ENCODE data around the gene GPR183.

Gene GPR183, protein sequence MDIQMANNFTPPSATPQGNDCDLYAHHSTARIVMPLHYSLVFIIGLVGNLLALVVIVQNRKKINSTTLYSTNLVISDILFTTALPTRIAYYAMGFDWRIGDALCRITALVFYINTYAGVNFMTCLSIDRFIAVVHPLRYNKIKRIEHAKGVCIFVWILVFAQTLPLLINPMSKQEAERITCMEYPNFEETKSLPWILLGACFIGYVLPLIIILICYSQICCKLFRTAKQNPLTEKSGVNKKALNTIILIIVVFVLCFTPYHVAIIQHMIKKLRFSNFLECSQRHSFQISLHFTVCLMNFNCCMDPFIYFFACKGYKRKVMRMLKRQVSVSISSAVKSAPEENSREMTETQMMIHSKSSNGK

DNA sequence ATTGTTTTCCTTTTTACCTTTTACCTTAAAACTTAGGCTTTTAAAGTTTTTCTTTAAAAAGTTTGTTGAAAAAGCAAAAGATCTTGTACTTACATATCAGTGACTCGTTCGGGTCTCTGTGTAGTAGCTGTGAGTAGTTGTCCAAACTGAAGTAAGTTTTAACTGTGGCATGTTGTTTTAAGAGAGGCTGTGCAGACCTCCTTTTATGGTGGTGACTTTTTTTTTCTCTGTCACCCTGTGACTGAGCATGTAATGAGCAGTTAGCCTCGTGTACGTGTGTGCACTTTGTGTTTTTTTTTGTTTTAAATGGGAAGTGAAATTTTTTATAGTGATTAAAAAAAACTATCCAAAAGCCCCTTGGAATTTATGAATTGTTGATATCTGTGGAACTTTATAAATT, at the start of gene GPR183:
GPR183 (minus strand) TSS at position 153 of the 400 bp plus-strand sequence. CDS start 11,254 bp downstream, outside the sequence.
- no peak for DNase-seq (ENCODE audit: low read depth in 2 of 2)

DNA sequence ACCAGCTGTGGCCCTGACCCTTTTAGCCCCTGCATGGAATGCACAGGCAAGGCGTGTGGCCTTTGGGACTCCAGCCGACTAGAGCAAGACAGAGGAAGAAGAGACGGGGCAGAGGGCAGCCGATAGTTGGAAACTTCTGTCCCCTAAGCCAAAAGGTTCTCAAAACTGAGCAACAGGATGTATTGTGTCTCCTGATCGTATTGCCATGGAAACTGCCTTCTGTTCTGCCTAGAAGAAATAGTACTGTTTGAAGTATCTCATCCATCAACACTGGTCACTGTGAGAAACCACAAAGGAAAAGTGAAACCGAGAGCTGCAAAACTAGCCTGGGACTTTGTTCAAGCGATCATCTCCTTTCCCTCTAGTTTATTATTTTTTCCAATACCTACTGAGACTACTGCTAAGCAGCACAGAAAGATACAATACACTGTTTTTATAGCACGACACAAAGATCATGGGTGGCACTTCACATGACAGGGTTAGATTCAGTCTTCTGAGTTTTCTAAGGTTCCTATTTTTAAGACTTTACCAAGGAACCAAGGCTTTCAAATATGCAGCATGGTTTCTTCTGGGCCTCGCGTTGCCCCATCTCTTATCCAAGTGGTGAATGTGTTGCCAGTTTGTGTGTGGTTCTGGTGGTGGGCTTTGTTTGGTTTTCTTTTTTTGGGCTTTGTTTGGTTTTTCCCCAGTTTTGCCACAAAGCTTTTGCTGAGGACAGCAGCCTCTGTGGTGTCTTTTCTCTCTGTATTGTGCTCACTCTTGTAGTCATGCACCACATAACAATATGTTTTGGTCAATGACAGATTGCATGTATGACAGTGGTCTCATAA, 49.3 kb upstream of the GPR183 start:
- no peak for DNase-seq (ENCODE audit: low read depth in 2 of 2)

DNA sequence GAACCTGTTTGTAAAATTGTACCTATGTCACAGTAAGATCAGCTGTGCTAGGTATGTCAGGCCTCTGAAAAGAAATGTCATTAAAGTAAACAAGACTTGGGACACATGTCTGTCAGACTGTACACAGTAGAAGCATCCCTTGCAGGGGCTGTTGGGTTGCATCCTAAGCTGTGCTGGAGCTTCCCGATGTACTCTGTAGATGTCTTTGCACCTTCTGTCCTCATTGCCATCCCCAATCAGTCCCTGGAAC, 48.7 kb upstream of the GPR183 start:
- no peak for DNase-seq (ENCODE audit: low read depth in 2 of 2)

DNA sequence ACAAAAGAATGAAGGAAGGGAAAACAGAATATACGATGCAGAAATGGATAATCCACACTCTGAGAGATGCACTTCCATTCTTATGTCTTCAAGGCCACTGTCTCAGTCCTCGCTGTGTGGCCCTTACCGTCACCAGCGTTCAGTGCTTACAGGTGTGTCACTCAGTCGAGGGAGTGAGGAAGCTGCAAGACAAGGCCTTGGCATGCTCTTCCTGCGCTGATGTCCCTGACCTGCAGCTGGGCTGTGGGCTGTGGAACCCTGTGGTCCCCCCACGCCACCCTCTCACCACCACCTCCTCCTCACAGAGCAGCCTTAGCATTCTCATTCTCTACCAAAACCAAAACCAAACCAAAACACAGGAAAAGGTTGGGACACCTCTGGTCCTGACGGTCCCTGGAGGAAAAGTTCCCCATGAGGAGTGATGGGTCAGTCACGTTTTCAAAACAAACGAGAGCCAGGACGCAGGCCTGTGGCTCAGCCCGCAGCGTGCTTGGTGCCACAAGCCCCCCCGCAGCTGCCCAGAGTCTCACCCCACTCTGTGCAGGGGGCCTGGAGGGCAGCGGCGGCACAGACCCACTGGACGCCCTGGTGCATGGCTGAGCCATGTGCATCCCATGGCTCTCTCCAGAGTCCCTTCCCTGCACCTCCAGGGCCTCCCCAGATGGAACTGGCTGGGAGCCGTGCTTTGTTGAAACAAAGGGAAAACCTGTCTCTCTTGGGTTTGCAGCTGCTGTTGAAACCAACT, 48.2 kb upstream of the GPR183 start:
- no peak for DNase-seq (ENCODE audit: low read depth in 2 of 2)

DNA sequence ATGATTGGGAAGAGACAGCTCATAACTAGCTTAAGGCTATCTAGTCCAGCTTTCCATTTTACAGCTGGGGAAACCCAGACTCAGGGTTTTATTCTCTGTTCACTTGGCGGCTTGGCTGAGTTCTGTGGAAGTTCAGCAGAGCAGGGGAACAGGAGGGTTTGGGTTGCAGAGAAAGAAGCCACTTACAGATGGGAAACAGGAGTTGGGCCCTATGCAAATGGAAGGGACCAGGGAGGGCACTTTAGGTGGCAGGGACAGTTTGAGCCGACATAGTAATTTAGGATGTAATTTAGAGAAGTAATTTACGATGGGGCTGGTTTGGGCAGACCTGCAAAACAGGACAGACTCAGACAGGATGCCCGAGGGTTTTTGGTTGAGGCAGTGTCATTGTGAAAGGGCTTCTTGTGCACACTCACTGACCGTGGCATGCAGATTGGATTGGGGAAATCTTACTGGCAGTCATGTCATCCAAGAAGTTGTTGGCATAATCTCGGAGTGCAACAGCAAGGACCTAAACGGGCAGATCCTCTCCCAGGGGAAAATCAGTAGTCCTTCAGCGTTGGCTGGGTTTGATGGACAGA, 47.3 kb upstream of the GPR183 start:
- no peak for DNase-seq (ENCODE audit: low read depth in 2 of 2)

DNA sequence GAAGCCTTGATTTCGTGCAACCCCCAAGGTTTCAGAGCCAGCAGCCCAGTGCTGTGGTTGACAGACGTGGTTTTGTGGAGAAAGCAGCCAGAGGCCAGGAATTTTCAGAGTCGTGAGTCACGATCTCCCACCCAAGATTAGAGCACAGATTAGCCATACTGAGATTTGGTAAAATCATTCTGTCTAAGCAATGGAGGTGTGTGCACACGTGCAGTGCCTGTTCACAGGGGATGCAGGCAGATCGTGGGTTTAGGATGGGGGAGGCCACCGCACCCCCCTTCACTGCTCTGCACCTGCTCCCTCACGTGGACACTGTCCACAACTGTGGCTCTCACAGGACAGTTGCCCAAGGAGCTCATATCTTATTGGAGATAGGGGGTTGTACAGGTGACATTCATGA, 46.6 kb upstream of the GPR183 start:
- DNase-seq (ENCODE audit: low read depth in 2 of 2): no peak

DNA sequence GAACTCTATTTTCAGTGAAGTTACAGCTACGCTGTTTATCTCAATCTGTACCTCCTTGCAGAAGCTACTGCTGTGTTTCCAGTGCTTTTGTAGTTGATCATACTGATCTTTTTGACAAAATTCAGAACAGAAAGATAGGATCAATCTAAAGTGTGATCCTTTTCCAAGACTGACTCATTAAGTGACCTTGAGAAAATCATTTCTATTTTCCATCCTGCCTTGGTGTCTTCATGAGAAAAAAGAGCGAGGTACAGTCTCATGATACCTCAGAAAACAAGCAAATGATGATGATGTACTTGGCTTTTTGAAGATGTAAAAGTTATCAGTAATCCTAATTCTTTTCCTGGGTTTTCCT, 46.0 kb upstream of the GPR183 start:
- DNase-seq (ENCODE audit: low read depth in 2 of 2): no peak

DNA sequence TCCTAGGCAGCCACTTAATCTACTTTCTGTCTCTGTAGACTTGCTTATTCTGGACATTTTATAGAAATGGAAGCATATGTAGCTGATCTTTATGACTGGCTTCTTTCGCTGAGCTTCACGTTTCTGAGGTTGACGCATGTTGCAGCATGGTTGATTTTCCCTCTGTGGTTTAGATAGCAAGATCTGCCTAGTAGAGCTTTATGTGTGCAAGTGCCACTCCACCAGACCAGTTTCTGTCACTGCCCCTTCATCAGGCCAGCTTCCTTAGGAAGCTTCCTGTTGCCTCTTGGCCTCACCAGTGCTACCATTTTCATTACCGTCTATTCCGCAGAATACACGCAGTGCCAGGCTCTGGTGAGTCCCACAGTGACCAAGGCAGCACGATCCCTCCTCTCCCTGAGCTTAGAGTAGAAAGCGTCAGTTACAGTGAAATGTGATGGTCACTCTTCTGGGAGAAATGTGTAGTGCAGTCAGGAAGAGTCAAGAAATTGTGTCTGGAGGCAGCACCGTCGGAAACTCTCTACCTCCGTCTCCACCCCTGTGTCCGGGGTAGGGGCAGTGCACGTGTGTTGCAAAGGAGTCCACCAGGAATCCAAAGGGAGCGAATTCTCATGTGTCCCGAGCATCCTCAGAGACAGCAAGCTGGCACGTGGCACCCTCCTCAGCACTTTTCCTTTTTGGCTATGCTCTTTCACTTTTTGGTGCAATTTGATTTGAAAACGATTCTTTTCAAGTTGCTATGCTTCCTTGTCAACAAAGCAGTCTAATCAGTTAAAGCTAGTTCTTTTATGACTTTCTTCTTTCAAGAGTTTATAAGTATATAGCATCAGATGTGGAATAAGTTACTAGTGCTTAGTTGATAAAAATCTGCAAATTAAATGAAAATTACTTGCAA, 45.4 kb upstream of the GPR183 start:
- DNase-seq (ENCODE audit: low read depth in 2 of 2): no peak

DNA sequence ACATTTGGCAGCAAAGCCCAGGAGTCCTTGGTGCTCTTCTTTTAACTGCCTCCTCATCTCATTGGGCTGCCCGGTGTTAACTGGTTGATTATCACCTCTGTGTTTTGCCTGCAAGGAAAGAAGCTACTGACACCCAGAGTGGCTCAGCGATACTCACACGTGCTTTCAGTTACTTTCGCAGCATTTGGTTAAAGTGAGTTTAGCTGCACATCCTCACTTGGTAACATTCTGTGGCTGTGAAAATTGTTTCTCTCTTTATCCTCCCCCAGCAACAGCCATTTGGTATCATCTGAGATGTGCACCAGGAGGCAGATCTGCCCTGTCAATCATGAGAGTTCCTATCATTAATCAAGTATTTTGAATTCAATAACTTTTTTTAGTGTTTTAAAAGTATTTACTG, 44.6 kb upstream of the GPR183 start:
- DNase-seq (ENCODE audit: low read depth in 2 of 2): no peak

DNA sequence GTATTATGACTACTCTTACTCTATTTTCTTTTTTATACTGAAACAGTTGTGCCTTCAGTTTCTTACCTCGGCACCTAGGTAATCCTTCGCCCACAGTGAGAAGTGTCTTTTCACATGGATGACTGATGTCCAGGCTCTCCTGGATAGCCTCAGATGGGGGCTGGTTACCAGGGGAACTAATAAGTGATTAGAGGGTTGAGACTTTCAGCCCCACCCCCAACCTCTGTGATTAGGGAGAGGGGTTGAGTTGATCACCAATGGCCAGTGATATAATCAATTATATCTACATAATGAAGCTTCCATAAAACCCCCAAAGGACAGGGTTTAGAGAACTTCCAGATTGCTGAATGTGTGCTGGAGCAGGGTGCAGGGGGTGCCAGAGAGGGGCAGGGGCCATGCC, 43.0 kb upstream of the GPR183 start:
- DNase-seq (ENCODE audit: low read depth in 2 of 2): no peak

DNA sequence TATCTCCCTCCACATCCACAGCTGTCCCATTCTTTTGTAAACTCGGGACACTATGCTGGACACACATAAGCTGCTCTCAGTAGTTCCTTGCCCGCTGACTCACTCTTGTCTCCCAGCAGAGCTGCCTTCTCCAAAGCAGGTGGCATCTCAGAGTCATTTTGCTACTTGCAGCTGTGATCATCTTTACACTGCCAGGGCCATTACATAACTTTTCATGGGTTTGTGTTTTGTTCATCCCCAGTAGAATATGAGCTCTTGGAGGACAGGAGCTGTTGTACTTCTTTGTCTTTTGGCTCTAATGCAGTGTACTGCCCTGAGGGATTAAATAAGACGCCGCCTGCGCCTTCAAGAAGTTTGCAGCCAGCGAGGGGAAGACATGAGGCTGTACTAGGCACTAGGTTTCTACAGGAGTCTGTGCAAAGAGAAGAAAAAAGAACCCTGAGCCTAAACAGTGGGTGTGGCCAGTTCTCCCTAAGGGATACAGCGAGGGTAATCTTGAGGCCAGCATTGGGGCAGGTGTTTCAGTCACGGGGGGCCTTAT, 40.8 kb upstream of the GPR183 start:
- DNase-seq (ENCODE audit: low read depth in 2 of 2): no peak

DNA sequence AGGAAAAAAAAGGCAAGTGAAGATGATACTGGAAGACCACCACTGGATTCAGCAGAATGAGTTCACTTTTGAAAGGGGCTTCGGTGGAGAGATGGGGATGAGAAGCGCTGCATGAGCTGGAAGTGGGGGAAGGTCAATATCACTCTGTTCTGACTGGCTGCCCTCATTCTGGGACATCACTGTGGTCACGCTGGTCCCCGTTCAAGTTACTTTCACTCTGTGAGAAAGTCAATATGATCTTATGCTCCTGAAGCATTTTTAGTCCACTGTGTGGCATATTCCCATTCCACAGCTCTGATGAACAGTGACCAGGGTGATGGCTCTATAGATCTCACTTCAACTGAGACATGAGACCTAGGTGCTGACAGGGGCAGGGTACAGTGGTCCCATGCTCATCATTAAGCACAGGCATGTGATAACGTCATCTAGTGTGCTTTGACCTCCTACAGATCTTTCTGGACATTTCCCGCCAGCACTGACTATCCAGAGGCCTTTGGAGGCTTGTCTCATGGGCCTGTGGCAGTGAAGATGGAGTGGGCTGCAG, 40.2 kb upstream of the GPR183 start:
- no peak for DNase-seq (ENCODE audit: low read depth in 2 of 2)

DNA sequence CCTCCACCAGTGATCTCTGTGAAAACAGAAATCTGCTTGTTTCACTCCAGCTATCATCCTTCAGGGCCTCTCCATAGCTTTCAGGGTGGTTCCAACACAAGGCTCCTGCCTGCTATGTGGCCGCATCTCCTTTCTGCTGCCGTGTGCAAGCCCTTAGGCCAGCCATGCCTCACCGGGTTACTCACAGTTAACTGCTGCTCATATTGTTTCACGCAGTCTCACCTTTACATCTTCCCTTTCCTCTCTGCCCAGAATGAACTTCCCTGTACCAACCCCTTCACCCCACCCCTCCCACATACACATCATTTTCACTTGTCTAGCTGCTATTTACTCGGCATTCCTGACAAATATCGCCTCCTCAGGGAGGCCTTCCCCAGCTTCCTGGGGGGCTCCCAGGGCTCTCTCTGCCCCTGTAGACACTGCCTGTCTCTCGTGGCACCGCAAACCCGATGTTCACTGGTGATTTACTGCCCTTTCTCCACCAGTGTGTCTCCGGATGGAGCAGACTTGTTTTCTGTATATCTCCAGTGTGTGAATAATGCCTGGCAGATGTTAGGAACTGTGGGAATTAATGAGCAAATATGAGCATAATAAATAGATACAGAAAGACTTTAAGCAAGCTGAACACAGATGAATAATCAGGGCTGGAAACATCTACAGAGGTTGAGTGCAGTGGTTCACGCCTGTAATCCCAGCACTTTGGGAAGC, 39.3 kb upstream of the GPR183 start:
- no peak for DNase-seq (ENCODE audit: low read depth in 2 of 2)

DNA sequence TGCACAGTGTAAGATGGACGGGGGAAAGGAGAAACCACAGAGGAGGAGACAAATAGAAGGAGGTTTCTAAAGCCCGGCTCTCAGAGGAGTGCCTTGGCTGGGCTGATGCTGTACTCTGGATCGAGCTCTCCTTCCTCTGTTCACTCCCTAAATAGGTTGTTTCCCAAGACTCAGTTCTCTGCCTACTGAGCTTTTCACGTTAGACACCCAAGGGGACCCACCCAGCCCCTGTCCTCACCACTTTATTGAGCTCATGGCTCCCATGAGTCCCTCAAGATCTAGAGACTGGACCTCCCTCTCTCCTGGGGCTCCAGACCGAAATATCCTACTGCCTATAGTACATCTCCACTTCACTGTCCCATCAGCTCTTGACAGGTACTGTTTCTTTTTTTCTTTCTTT, 38.1 kb upstream of the GPR183 start:
- no peak for DNase-seq (ENCODE audit: low read depth in 2 of 2)

DNA sequence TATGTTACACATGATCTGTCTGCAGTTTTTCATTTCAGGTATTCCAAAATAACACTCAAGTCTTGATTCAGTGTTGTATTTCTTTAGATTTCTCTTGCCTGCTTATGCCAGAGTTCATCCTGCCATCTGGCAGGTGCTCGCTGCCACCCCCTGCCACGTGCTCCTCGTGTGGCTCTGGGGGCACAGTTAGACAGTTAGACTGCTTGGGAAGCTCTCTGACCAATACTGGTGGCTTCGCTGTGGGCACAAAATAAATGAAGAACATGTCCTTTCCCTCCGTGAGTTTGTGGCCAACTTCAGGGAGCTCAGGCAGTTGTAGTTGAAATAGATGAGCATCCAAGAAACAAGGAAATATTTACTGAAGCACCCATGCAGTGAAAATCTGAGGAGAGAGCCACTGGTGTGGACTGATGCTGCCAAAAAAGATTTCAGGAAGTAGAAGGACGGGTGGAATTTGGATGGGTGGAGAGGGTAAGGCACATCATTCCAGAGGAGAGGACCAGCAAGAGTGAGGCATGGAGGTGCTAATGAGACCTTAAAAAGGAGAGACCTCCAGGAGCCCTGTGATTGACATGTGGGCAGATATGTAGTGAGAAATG, 37.5 kb upstream of the GPR183 start:
- no peak for DNase-seq (ENCODE audit: low read depth in 2 of 2)

DNA sequence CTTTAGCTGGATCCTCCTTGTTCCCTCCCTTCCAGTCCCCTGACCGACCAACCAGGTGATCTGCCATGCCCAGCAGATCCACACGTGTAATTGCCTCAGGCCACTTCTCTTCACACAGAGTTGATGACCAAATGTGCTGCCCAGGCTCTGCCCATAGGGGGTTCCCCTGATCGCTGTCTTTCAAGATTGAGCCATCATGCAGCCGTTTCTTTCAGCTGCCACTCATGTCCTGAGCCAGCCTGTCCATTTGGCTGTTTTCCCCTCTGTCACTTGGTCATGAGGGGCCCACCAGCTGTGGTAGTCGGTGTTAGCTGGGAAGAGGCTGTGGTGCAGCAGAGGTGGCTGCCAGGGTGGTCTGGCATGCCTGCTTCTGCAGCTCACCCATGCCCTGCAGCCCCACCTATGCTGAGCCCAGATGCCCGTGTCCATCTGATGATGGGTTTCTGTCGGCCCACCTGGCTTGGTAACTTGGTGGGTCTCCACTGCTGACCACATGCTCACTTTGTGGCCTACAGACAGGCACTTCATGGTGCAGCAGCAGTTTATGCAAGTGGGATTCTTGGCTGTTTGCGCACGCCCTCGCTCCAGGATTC, 35.6 kb upstream of the GPR183 start:
- DNase-seq (ENCODE audit: low read depth in 2 of 2): no peak

DNA sequence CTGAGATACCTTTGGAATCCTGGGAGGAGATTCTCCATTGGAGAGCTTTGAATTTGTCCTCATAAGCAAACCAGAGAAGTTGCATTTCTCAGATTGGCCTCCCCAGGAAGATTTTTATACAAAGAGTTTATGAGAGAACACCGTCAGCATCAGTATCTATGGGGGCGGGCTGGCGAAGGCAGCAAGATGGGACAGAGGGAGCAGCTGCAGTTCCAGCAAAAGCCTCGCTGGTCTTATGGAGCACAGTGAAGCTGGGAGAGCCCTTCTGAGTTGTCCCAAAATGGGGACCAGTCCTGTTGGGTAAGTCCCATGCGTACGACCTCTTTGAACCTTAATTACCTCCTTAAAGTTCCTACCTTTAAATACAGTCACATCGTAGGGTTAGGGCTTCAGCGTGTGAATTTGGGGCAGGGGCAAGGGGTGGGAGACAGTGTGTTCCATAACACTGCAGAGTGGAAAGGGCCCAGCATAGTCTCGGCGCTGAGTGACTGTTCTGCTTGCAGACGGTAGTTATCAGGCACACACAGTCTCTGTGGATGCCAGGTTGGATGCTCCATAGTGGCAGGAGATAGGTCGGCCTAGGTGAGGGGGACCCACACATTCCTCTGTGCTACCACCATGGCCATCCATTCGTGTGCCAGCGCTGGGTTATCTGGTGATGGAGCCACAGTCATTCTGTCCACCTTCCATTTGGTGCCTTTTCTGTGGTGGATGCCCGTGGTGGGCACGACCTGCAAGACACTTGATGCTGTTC, 34.9 kb upstream of the GPR183 start:
- DNase-seq (ENCODE audit: low read depth in 2 of 2): no peak

DNA sequence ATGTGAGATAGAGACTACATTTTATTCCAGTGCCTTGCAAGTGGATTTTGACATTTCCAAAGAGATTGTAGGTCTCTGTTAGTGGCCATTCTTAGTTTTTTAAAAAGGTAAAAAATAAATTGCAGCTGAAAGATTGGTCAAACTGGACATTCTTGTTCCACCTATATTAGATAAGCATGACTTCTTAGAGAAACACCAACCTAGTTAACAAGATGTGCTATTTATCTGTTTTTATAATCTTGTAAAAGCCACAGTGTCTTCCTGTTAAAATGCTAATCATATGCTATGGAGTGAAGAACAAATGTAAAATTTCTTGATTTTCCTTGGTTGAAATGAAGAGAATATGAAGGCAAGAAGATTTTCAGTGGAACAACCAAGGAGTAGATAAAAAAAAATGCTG, 33.4 kb upstream of the GPR183 start:
- DNase-seq (ENCODE audit: low read depth in 2 of 2): no peak
